Measurements from ENCODE around the gene SOX5.
"Not testable (repeated sequence)": the region's sequence is repeated elsewhere in the genome, so short reads cannot be mapped to it uniquely, and the experiment has no call there.

SOX5 gene

GRCh38 chr12:23751641-23752040, 197.8 kb downstream of the SOX5 start:
- DNase-seq, result no peak

GRCh38 chr12:23750923-23751322, 198.5 kb downstream of the SOX5 start:
- DNase-seq, result no peak

- DNase-seq, result no peak
Measured at GRCh38 chr12:23744696-23745095, 204.8 kb downstream of the SOX5 start.

GRCh38 chr12:23742574-23742973, 206.9 kb downstream of the SOX5 start:
- DNase-seq, result no peak

GRCh38 chr12:23731493-23731892, 218.0 kb downstream of the SOX5 start:
- DNase-seq, result no peak

GRCh38 chr12:23731035-23731434, 218.4 kb downstream of the SOX5 start:
- no peak for DNase-seq

GRCh38 chr12:23729359-23729758, 220.1 kb downstream of the SOX5 start:
- DNase-seq, result no peak

GRCh38 chr12:23726646-23727045, 222.8 kb downstream of the SOX5 start:
- DNase-seq, result no peak

- no peak for DNase-seq
Measured at GRCh38 chr12:23722655-23723054, 226.8 kb downstream of the SOX5 start.

GRCh38 chr12:23721268-23721667, 228.2 kb downstream of the SOX5 start:
- DNase-seq, result no peak

- DNase-seq, result no peak
Measured at GRCh38 chr12:23719493-23719892, 230.0 kb downstream of the SOX5 start.

GRCh38 chr12:23710361-23710760, 239.1 kb downstream of the SOX5 start:
- not testable (repeated sequence) for DNase-seq

- DNase-seq, result no peak
Measured at GRCh38 chr12:23708185-23708837, 241.2 kb downstream of the SOX5 start.

- DNase-seq, result no peak
Measured at GRCh38 chr12:23707270-23707669, 242.2 kb downstream of the SOX5 start.

GRCh38 chr12:23704992-23705943, 244.2 kb downstream of the SOX5 start:
- no peak for DNase-seq

- no peak for DNase-seq
Measured at GRCh38 chr12:23703051-23703450, 246.4 kb downstream of the SOX5 start.

GRCh38 chr12:23699031-23699430, 250.4 kb downstream of the SOX5 start:
- DNase-seq, result no peak

GRCh38 chr12:23694920-23695319, 254.6 kb downstream of the SOX5 start:
- DNase-seq, result no peak

GRCh38 chr12:23694307-23694706, 255.2 kb downstream of the SOX5 start:
- no peak for DNase-seq

- DNase-seq, result no peak
Measured at GRCh38 chr12:23687947-23688346, 261.5 kb downstream of the SOX5 start.

GRCh38 chr12:23686095-23686494, 263.4 kb downstream of the SOX5 start:
- DNase-seq, result no peak

- no peak for DNase-seq
Measured at GRCh38 chr12:23684121-23684520, 265.3 kb downstream of the SOX5 start.

GRCh38 chr12:23681237-23681636, 268.2 kb downstream of the SOX5 start:
- DNase-seq, result no peak

GRCh38 chr12:23674064-23674463, 275.4 kb downstream of the SOX5 start:
- DNase-seq, result no peak

Data from NCI-H187 treated with DMSO at 0.1 percent for 48 hours (cell line).